22Rv1 (cell line): ENCODE results near the gene NEU2.

ENCODE experiments used
- H3K27ac ChIP-seq: fragments of 450-650 bp; 2 replicates; pipeline ENCODE4 v1.5.1; 2017
- ZFX ChIP-seq: fragments of 450-650 bp; IDR thresholded peaks from 2 replicates; pipeline ENCODE4 v1.6.1; 2017; ENCODE audit warnings: antibody characterized with exemption, borderline replicate concordance
- TF ChIP-seq, protein P1 (sequence below): fragments of 450-650 bp; IDR thresholded peaks from 2 replicates; pipeline ENCODE4 v1.5.1; 2017; ENCODE audit warnings: mild to moderate bottlenecking

NEU2 gene

DNA sequence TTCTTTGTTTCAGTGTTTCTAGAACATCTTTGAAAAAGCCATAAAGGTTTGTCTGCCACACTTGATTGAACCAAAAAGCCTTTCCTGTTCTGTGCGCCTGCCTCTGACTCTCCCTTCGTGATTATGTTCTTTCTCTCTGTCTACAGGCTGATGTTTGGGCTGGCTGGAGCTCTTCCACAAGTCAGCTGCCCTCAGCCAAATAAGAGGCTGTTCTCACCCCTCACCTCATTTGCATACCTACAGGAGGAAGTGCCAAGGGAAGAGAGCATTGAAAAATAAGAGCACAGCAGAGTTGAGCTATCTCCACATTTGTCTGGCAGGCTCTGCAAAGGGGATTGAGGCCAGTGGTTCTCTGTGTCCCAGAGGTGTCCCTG lies 43.5 kb downstream of the NEU2 start:
- TF ChIP-seq, protein P1, sequence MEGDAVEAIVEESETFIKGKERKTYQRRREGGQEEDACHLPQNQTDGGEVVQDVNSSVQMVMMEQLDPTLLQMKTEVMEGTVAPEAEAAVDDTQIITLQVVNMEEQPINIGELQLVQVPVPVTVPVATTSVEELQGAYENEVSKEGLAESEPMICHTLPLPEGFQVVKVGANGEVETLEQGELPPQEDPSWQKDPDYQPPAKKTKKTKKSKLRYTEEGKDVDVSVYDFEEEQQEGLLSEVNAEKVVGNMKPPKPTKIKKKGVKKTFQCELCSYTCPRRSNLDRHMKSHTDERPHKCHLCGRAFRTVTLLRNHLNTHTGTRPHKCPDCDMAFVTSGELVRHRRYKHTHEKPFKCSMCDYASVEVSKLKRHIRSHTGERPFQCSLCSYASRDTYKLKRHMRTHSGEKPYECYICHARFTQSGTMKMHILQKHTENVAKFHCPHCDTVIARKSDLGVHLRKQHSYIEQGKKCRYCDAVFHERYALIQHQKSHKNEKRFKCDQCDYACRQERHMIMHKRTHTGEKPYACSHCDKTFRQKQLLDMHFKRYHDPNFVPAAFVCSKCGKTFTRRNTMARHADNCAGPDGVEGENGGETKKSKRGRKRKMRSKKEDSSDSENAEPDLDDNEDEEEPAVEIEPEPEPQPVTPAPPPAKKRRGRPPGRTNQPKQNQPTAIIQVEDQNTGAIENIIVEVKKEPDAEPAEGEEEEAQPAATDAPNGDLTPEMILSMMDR: no peak
- TF ChIP-seq ZFX: no peak
- no peak overlapping the region for H3K27ac ChIP-seq

DNA sequence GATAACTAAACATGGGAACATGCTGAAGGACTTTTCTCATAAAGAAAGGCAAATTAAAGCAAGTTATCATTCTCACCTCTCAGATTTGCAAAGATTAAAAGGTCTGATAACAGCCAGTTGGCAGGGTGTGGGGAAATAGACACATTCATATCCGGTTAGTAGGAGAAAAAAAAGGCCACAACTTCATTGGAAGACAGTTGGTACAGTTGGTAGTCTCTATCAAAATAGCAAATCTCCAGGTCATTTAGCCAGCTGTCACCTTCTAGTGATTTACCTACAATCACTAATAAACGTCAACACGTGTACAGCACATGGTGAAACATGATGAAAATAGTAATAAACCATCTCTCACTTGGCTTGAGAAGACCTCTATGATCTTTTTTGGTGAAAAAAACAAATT lies 44.3 kb downstream of the NEU2 start:
- no peak for TF ChIP-seq ZFX
- TF ChIP-seq, protein P1: no peak
- H3K27ac ChIP-seq: no peak overlapping the region

DNA sequence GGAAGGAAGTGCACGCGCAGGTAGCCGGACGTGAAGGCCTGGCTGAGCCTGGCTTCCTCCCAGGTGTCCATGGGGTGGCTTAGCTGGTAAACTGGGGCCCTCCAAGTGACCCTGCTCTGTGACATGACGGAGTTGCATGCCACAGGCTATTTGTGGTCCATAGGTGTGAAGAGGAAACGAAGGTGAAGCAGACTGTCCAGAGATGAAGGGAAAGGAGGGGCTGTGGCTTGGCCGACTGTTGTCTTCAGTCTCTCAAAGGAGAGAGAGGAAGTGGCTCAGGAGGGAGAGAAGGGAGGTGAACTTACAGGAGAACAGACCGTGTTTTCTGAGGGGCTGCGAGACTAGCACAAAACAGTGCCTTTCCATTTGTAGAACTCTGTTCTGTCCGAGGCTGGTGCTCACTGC lies 47.0 kb downstream of the NEU2 start:
- TF ChIP-seq, protein P1: no peak
- no peak for TF ChIP-seq ZFX

DNA sequence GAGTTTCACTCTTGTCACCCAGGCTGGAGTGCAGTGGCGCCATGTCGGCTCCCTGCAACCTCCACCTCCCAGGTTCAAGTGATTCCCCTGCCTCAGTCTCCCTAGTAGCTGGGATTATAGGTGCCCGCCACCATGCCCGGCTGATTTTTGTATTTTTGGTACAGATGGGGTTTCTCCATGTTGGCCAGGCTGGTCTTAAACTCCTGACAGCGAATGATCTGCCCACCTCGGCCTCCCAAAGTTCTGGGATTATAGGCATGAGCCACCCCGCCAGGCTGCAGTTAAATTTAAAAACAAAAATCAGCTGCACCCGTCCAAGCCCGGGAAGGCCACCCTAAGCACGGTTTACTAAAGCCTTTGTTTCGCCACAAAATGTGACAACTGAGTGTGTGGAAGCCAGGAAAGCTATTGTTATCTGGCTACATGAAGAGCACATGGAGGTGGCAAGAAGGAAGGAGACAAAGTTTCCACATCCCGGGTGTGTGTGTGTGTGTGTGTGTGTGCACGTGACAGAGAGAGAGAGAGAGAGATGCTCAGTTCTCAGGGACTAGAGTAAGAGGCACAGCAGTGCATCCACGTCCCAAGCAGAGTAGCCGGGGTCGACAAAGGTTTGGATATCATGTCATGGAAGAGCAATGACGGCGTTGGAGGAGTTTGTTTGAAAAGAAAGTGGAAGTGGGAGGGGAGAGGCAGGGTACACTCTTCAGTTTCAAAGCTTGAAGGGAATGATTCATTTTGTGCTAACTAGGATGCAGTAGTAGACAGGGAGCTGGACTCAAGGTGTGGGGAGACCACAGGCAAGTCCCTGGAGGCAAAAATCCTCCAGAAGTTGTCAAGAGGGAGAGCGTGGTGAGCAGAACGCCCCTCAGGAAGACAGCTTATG lies 47.7 kb downstream of the NEU2 start:
- TF ChIP-seq, protein P1: no peak
- no peak for TF ChIP-seq ZFX
- no peak overlapping the region for H3K27ac ChIP-seq

More for the DNA sequence above, 47.0 kb downstream of the NEU2 start:
- H3K27ac ChIP-seq: no peak overlapping the region

DNA sequence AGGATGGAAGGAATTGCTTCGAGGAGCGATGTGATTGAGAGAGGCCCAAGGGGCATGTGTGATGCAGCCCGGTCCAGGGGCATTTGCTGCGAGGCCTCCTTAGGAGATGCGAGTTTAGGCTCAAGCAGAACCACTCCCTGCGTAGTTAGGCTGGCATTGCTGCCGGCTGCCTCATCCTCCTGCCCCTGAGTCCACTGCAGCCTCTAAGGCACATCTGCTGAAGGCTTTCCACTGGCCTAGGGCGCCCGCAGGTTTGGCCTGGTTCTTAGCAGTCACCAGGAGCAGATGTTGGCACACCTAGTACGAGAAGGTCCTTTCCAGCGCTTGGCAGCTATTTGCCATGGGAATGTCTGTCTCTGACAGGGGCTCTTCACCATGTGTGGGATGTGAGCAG lies 48.4 kb downstream of the NEU2 start:
- no peak overlapping the region for H3K27ac ChIP-seq
- TF ChIP-seq, protein P1: no peak
- no peak for TF ChIP-seq ZFX

DNA sequence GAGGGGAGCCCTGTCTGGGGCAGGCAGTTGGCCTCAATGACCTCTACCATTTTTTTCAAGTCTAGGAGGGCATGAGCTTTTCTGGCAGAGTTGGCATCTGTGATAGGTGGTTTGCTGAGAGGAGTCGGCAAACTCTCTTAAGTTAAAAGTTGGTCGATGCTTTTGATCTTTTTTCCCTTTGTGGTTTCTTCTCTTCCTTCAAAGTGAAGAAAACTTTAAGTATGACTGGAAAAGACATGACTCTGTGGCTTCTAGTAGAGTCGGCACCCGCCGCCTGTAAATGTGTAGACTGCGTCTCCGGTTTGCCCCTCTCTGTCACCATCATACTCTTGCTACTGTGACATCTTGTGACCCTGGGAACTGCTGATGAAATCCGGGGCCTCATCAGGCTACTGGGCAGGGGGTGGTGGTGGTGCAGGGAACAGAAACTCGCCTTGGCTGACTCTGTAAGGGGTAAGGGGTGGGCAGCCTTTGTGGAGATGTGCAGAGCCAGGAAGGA lies 48.8 kb downstream of the NEU2 start:
- no peak overlapping the region for H3K27ac ChIP-seq
- TF ChIP-seq, protein P1: no peak
- no peak for TF ChIP-seq ZFX

DNA sequence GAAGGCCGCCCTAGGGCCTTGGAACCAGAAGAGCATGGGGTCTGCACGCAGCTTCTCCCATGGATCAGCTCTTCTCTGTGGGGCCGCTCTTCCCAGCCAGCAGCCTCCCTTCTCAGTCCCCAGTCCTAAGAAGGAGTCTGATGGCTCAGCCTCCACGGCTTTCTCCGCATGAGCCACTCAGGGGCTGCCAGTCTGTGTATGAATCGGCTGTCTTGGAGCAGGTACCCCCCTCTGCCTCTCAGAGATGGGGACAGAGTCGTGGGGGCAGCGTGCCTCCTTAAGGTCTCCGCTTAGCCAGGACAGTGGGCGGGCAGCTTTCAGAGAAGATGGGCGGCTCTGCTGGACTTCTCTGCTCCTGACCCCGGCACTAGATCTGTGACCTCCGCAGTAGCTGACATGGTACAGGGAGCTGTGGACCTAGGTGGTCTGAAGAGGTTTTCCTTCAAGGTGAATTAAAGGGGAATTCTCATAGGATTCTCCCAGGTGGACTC lies 49.3 kb downstream of the NEU2 start:
- TF ChIP-seq ZFX: no peak
- TF ChIP-seq, protein P1: no peak
- H3K27ac ChIP-seq: no peak overlapping the region
